Adrenal gland (tissue), 5 donors: ENCODE results near the gene INSYN2A.

Source experiments
- CTCF ChIP-seq, 6 experiments: fragments of 450-650 bp in 4 of 6; fragments of 200-600 bp in 2 of 6; sonication (generic) in 1 of 6; IDR thresholded peaks; 1 replicate in 5 of 6; 2 replicates in 1 of 6; pipeline versions ENCODE4 v1.5.1 to v1.8.0; 2016 to 2021; ENCODE audit warnings: antibody characterized with exemption in 6 of 6, mild to moderate bottlenecking in 2 of 6, moderate library complexity in 1 of 6
- POLR2A ChIP-seq, 2 donors: fragments of 450-650 bp; IDR thresholded peaks; one replicate each; pipeline ENCODE4 v1.6.1; 2017; ENCODE audit warnings: antibody characterized with exemption in 2 of 2, mild to moderate bottlenecking in 2 of 2, moderate library complexity in 1 of 2
- donor health status: DM: no; HTN: no; CAD: no.

DNA sequence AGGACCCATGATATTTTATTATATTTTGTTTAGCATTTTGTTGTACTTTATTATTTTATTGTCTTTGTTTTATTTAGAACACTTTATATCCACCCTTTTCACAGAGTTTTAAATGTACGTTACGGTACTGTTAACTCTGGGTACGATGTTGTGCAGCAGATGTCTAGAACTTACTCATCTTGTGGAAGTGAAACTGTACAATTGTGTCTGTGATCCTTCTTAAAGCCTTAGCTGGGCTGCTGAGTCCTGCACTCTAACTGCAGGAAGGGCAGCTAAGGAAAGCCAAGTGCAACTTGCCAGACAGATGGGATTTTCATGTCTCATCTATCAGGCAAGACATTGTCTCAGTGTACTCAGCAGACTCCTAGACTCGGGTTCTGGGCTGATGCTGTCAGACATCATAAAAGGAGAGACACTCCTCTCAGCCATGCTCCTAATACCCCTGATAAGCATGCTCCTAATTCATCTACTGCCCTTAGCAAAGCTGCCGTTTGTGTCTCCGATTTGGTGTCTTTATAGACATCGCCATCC, 14.6 kb upstream of the INSYN2A start:
- TF ChIP-seq CTCF (IDR thresholded peaks at IDR 0.05) (no peak), POLR2A (IDR thresholded peaks at IDR 0.05) (no peak)
